HL-60 (cell line): Measurements from ENCODE around the gene TTC12.
"Not testable (repeated sequence)": the region's sequence is repeated elsewhere in the genome, so short reads cannot be mapped to it uniquely, and the experiment has no call there.

Experiments used
- DNase-seq, 2 experiments: peaks; one replicate each; pipeline ENCODE4 v3.0.0-alpha.2; 2010 to 2020; ENCODE audit warnings: low read depth in 1 of 2, low spot score in 1 of 2
- H3K27ac ChIP-seq: fragments of 250-450 bp; sonication (Bioruptor Pico); replicated peaks from 2 replicates; pipeline ENCODE4 v1.5.1; 2020; ENCODE audit warnings: mild to moderate bottlenecking, moderate library complexity
- H3K27me3 ChIP-seq: fragments of 250-450 bp; sonication (Bioruptor Pico); 2 replicates; pipeline ENCODE4 v1.5.1; 2021; ENCODE audit warnings: mild to moderate bottlenecking, moderate library complexity; ENCODE audit not compliant: insufficient read depth, poor library complexity, severe bottlenecking
- H3K4me3 ChIP-seq: replicated peaks from 2 replicates; pipeline ENCODE4 v1.5.1; 2011; ENCODE audit warnings: mild to moderate bottlenecking, control low read depth, low read length; ENCODE audit not compliant: insufficient read depth
- GABPA ChIP-seq: IDR thresholded peaks from 2 replicates; pipeline ENCODE4 v1.6.1; 2012; ENCODE audit warnings: low read depth
- POLR2AphosphoS5 ChIP-seq: IDR thresholded peaks from 2 replicates; pipeline ENCODE4 v1.6.1; 2012; ENCODE audit warnings: low read depth
- SPI1 ChIP-seq: IDR thresholded peaks from 2 replicates; pipeline ENCODE4 v1.6.1; 2012; ENCODE audit warnings: low read depth, mild to moderate bottlenecking, borderline replicate concordance
- TF ChIP-seq, protein P1 (sequence below): IDR thresholded peaks from one replicate; pipeline ENCODE4 v1.5.1; 2011; ENCODE audit warnings: low read length, control low read depth, inconsistent platforms; ENCODE audit not compliant: insufficient read depth
- TF ChIP-seq, protein P2 (sequence below): IDR thresholded peaks from 2 replicates; pipeline ENCODE4 v1.6.1; 2012; ENCODE audit warnings: low read depth; ENCODE audit not compliant: insufficient replicate concordance

The TTC12 gene

DNA sequence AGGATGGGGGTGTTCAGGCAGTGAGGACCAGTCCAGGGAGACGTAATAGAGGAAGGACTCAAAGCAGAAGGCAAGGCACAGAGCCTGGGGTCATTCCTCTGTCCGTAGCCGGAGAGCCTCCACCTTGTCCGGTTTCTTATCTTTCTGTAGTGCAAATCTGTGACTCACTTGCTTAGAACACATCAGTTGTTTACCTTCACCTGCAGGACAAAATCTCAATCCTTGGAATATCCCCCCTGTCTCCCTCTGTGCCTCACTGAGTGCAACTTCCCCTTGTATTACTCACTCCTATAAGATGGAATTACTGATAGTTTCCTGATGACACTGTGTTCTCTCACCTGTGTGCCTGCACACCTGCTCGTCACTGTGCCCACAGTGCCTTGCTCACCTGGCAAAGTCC is 20.4 kb upstream of the TTC12 start:
- Histone ChIP-seq H3K4me3 (no peak overlapping the region), H3K27ac (no peak overlapping the region), H3K27me3 (peaks cover 5% of the 10 kb centered on the region)
- no peak for DNase-seq
- TF ChIP-seq, protein P1, sequence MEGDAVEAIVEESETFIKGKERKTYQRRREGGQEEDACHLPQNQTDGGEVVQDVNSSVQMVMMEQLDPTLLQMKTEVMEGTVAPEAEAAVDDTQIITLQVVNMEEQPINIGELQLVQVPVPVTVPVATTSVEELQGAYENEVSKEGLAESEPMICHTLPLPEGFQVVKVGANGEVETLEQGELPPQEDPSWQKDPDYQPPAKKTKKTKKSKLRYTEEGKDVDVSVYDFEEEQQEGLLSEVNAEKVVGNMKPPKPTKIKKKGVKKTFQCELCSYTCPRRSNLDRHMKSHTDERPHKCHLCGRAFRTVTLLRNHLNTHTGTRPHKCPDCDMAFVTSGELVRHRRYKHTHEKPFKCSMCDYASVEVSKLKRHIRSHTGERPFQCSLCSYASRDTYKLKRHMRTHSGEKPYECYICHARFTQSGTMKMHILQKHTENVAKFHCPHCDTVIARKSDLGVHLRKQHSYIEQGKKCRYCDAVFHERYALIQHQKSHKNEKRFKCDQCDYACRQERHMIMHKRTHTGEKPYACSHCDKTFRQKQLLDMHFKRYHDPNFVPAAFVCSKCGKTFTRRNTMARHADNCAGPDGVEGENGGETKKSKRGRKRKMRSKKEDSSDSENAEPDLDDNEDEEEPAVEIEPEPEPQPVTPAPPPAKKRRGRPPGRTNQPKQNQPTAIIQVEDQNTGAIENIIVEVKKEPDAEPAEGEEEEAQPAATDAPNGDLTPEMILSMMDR: no peak
- no peak for TF ChIP-seq GABPA
- TF ChIP-seq SPI1: no peak
- TF ChIP-seq, protein P2, sequence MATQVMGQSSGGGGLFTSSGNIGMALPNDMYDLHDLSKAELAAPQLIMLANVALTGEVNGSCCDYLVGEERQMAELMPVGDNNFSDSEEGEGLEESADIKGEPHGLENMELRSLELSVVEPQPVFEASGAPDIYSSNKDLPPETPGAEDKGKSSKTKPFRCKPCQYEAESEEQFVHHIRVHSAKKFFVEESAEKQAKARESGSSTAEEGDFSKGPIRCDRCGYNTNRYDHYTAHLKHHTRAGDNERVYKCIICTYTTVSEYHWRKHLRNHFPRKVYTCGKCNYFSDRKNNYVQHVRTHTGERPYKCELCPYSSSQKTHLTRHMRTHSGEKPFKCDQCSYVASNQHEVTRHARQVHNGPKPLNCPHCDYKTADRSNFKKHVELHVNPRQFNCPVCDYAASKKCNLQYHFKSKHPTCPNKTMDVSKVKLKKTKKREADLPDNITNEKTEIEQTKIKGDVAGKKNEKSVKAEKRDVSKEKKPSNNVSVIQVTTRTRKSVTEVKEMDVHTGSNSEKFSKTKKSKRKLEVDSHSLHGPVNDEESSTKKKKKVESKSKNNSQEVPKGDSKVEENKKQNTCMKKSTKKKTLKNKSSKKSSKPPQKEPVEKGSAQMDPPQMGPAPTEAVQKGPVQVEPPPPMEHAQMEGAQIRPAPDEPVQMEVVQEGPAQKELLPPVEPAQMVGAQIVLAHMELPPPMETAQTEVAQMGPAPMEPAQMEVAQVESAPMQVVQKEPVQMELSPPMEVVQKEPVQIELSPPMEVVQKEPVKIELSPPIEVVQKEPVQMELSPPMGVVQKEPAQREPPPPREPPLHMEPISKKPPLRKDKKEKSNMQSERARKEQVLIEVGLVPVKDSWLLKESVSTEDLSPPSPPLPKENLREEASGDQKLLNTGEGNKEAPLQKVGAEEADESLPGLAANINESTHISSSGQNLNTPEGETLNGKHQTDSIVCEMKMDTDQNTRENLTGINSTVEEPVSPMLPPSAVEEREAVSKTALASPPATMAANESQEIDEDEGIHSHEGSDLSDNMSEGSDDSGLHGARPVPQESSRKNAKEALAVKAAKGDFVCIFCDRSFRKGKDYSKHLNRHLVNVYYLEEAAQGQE: no peak
- TF ChIP-seq POLR2AphosphoS5: no peak

DNA sequence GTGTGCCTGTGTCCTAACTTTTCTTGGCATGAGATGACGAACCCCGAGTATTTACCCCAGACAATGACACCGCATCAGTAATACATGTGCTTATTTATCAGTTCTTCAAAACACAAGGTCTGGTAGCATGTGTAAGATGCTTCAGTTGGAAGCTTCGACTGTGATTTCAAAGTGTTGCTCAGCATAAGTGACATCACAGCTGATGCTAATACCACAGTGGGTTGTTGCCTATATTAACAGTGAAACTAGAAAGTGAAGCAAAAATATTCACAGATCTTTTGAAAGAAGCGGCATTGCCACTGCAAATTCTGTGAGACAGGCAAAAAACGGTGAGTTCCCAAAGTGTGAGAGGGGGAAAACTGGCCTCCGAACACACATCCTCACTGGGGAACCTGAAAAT is 18.4 kb upstream of the TTC12 start:
- no peak for TF ChIP-seq POLR2AphosphoS5
- TF ChIP-seq, protein P2: no peak
- no peak for TF ChIP-seq SPI1
- TF ChIP-seq, protein P1: no peak
- TF ChIP-seq GABPA: no peak
- no peak for DNase-seq
- Histone ChIP-seq H3K27me3 (peaks cover 5% of the 10 kb centered on the region), H3K27ac (no peak overlapping the region), H3K4me3 (no peak overlapping the region)

GRCh38 chr11:113296447-113297205 is 17.8 kb upstream of the TTC12 start:
- Histone ChIP-seq H3K4me3 (no peak overlapping the region), H3K27ac (no peak overlapping the region), H3K27me3 (peaks cover 5% of the 10 kb centered on the region)
- DNase-seq: no peak
- TF ChIP-seq, protein P1: no peak
- TF ChIP-seq SPI1: no peak

GRCh38 chr11:113298496-113298895 is 15.9 kb upstream of the TTC12 start:
- H3K27me3 ChIP-seq, DNase-seq, H3K27ac ChIP-seq, H3K4me3 ChIP-seq: not testable (repeated sequence)
